ENCODE data around the gene SEC22A.

DNA sequence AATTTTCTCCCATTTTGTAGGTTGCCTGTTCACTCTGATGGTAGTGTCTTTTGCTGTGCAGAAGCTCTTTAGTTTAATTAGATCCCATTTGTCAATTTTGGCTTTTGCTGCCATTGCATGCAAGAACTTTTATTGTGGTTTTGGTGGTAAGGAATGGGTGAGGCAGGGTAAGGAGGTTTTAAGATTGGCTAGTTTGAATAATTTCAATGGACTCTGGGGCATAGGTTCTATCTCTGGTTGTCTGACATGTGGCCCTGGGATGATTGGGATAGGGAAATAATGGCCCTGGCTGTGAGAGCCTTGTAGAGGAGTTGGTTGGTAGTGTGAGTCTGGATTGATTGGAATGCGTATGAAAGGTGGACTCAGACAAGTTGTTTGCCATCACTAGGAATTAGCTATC, 38.0 kb downstream of the SEC22A start:
- TF ChIP-seq TAF1 (IDR thresholded peaks at IDR 0.05; ENCODE audit: borderline replicate concordance, low read depth, low read length) = no peak
- no peak for TF ChIP-seq POLR2AphosphoS5 (IDR thresholded peaks at IDR 0.05; ENCODE audit: low read depth, low read length)
- TF ChIP-seq POLR2A (IDR thresholded peaks at IDR 0.05; ENCODE audit: low read depth, low read length) = no peak

Data from GM12892 (cell line).